MM.1S (cell line): Measurements from ENCODE around the gene ANKRD27.

ENCODE experiments used
- DNase-seq: peaks from one replicate; pipeline ENCODE4 v3.0.0-alpha.2; 2015
- H2AFZ ChIP-seq: fragments of 300-600 bp; sonication (generic); 2 replicates; pipeline ENCODE4 v1.6.0; 2016; ENCODE audit warnings: antibody characterized with exemption, low read length
- H3F3A ChIP-seq: fragments of 300-600 bp; sonication (generic); 2 replicates; pipeline ENCODE4 v1.6.1; 2016; ENCODE audit warnings: mild to moderate bottlenecking, antibody characterized with exemption, low read length, moderate library complexity, mixed read lengths; ENCODE audit not compliant: insufficient read depth
- H3K27ac ChIP-seq: fragments of 300-600 bp; sonication (generic); 2 replicates; pipeline ENCODE4 v1.5.1; 2016; ENCODE audit warnings: mild to moderate bottlenecking, low read length
- H3K27me3 ChIP-seq: fragments of 300-600 bp; sonication (generic); replicated peaks from 2 replicates; pipeline ENCODE4 v1.6.0; 2016; ENCODE audit warnings: low read length; ENCODE audit not compliant: insufficient read depth
- H3K36me3 ChIP-seq: fragments of 300-600 bp; sonication (generic); replicated peaks from 2 replicates; pipeline ENCODE4 v1.6.1; 2016; ENCODE audit warnings: mild to moderate bottlenecking, low read length, mixed read lengths; ENCODE audit not compliant: insufficient read depth
- H3K4me1 ChIP-seq: fragments of 300-600 bp; sonication (generic); 2 replicates; pipeline ENCODE4 v1.6.1; 2016; ENCODE audit warnings: low read length, mixed read lengths
- H3K4me2 ChIP-seq: fragments of 300-600 bp; sonication (generic); 2 replicates; pipeline ENCODE4 v1.6.0; 2016; ENCODE audit warnings: low read depth, low read length
- H3K4me3 ChIP-seq: fragments of 300-600 bp; sonication (generic); 2 replicates; pipeline ENCODE4 v1.5.1; 2016; ENCODE audit warnings: low read length, mixed read lengths
- H3K79me2 ChIP-seq: fragments of 300-600 bp; sonication (generic); 2 replicates; pipeline ENCODE4 v1.6.1; 2016; ENCODE audit warnings: mixed run types, low read length, mixed read lengths
- H3K9ac ChIP-seq: fragments of 300-600 bp; sonication (generic); 2 replicates; pipeline ENCODE4 v1.6.1; 2016; ENCODE audit warnings: low read length, mixed read lengths
- H3K9me2 ChIP-seq: fragments of 300-600 bp; sonication (generic); replicated peaks from 2 replicates; pipeline ENCODE4 v1.6.1; 2016; ENCODE audit warnings: mild to moderate bottlenecking, low read length, mixed read lengths; ENCODE audit not compliant: insufficient read depth
- H3K9me3 ChIP-seq: fragments of 300-600 bp; sonication (generic); replicated peaks from 2 replicates; pipeline ENCODE4 v1.6.1; 2016; ENCODE audit warnings: mild to moderate bottlenecking, low read length, mixed read lengths; ENCODE audit not compliant: insufficient read depth
- H4K20me1 ChIP-seq: fragments of 300-600 bp; sonication (generic); 2 replicates; pipeline ENCODE4 v1.6.1; 2016; ENCODE audit warnings: mild to moderate bottlenecking, low read length, moderate library complexity, mixed read lengths; ENCODE audit not compliant: insufficient read depth
- EZH2 ChIP-seq: fragments of 300-600 bp; sonication (generic); optimal IDR thresholded peaks from 2 replicates; pipeline ENCODE3; 2017; ENCODE audit warnings: low read depth, mild to moderate bottlenecking, antibody characterized with exemption, low read length, mixed read lengths
- EZH2phosphoT487 ChIP-seq: fragments of 300-600 bp; sonication (generic); IDR thresholded peaks from 2 replicates; pipeline ENCODE4 v1.6.1; 2018; ENCODE audit warnings: antibody characterized with exemption, low read length
- TF ChIP-seq, protein P1 (sequence below): fragments of 300-600 bp; sonication (generic); IDR thresholded peaks from 2 replicates; pipeline ENCODE4 v1.5.1; 2016; ENCODE audit warnings: antibody characterized with exemption, low read length, mixed read lengths

Gene ANKRD27

DNA sequence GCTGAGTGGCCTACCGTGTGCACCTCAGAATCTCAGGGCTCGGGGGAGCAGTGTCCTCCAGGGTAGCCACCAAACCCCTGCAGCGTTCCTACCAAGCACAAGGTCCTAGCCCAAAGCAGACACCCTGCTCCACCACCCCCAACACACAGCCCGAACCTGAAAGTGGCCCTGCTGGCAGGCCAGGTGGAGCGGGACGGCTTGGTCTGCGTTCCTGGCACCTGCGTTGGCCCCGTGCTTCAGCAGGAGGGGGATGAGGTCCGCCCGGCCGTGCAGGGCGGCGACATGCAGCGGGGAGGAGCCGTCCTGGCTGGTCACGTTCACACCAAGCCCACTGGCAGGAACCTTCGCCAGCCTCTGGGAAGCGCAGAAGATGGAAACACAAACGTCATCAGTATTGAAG lies 67.5 kb downstream of the ANKRD27 start:
- H3K9me2 ChIP-seq, result no peaks in the 10 kb centered on the region
- no peak overlapping the region for H3K4me2 ChIP-seq
- TF ChIP-seq, protein P1, sequence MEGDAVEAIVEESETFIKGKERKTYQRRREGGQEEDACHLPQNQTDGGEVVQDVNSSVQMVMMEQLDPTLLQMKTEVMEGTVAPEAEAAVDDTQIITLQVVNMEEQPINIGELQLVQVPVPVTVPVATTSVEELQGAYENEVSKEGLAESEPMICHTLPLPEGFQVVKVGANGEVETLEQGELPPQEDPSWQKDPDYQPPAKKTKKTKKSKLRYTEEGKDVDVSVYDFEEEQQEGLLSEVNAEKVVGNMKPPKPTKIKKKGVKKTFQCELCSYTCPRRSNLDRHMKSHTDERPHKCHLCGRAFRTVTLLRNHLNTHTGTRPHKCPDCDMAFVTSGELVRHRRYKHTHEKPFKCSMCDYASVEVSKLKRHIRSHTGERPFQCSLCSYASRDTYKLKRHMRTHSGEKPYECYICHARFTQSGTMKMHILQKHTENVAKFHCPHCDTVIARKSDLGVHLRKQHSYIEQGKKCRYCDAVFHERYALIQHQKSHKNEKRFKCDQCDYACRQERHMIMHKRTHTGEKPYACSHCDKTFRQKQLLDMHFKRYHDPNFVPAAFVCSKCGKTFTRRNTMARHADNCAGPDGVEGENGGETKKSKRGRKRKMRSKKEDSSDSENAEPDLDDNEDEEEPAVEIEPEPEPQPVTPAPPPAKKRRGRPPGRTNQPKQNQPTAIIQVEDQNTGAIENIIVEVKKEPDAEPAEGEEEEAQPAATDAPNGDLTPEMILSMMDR, result no peak
- TF ChIP-seq EZH2 (no peak), EZH2phosphoT487 (no peak)
- H3F3A ChIP-seq, result no peaks in the 10 kb centered on the region
- H3K79me2 ChIP-seq, result no peaks in the 10 kb centered on the region
- no peaks in the 10 kb centered on the region for H3K27me3 ChIP-seq
- no peak overlapping the region for H2AFZ ChIP-seq
- no peaks in the 10 kb centered on the region for H3K36me3 ChIP-seq
- DNase-seq, result no peak
- H3K9me3 ChIP-seq, result no peaks in the 10 kb centered on the region
- H3K27ac ChIP-seq, result no peak overlapping the region
- no peak overlapping the region for H3K9ac ChIP-seq
- H3K4me3 ChIP-seq, result no peak overlapping the region
- H4K20me1 ChIP-seq, result no peaks in the 10 kb centered on the region
- no peaks in the 10 kb centered on the region for H3K4me1 ChIP-seq

DNA sequence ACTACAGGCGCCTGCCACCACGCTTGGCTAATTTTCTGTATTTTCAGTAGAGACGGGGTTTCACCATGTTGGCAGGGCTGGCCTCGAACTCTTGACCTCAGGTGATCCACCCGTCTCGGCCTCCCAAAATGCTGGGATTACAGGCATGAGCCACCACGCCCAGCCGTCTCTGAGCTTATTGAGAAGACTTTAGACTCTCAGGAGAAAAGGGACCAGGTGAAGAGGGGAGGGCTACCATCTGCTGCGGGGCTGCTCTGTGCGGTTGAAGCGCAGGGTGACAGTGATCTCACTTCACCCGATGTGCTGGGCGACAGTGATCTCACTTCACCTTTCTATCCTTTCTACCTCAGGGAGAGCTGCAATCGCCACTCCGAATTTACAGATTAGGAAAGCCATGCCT lies 68.7 kb downstream of the ANKRD27 start:
- H3K27me3 ChIP-seq, result no peaks in the 10 kb centered on the region
- no peak overlapping the region for H3K27ac ChIP-seq
- H3K9ac ChIP-seq, result no peak overlapping the region
- H4K20me1 ChIP-seq, result no peaks in the 10 kb centered on the region
- no peak overlapping the region for H2AFZ ChIP-seq
- H3K36me3 ChIP-seq, result no peaks in the 10 kb centered on the region
- H3F3A ChIP-seq, result no peaks in the 10 kb centered on the region
- no peaks in the 10 kb centered on the region for H3K9me3 ChIP-seq
- no peak for DNase-seq
- H3K4me3 ChIP-seq, result no peak overlapping the region
- TF ChIP-seq EZH2 (no peak), EZH2phosphoT487 (no peak)
- TF ChIP-seq, protein P1, result no peak
- no peaks in the 10 kb centered on the region for H3K79me2 ChIP-seq
- no peak overlapping the region for H3K4me2 ChIP-seq
- no peaks in the 10 kb centered on the region for H3K4me1 ChIP-seq
- H3K9me2 ChIP-seq, result no peaks in the 10 kb centered on the region

DNA sequence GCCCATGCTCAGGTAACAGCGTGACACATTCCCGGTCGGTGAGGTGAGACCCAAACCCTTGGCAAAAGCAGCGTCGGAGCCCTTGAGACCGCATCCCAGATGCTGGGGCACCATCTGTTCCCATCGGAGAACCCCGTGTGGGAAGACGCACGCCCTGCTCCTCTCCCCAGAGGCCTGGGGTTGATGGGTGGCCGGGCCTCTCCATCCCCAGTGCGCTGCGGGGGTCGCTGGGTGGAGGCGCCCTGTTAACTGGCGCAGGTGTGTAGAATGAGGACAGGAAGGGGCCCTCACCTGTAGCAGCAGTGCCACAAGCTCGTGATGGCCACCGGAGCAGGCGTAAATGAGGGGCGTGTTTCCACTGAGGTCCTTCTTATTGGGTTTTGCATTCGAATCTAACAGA lies 69.4 kb downstream of the ANKRD27 start:
- TF ChIP-seq, protein P1, result no peak
- TF ChIP-seq EZH2phosphoT487 (no peak), EZH2 (no peak)
- Histone ChIP-seq H3K27me3 (no peaks in the 10 kb centered on the region), H3K79me2 (no peaks in the 10 kb centered on the region), H3K27ac (no peak overlapping the region), H3K36me3 (no peaks in the 10 kb centered on the region), H3F3A (no peaks in the 10 kb centered on the region), H3K9me2 (no peaks in the 10 kb centered on the region), H3K9ac (no peak overlapping the region), H3K4me3 (no peak overlapping the region), H4K20me1 (no peaks in the 10 kb centered on the region), H3K4me1 (no peaks in the 10 kb centered on the region), H2AFZ (no peak overlapping the region), H3K9me3 (no peaks in the 10 kb centered on the region), H3K4me2 (no peak overlapping the region)
- no peak for DNase-seq
